Stimulated activated naive CD4-positive, alpha-beta T cell (primary cell): ENCODE data around the gene UMAD1.
"Not testable (repeated sequence)": the region's sequence is repeated elsewhere in the genome, so short reads cannot be mapped to it uniquely, and the experiment has no call there.

Experiments used
- DNase-seq, 6 experiments: peaks; one replicate each; lab custom pipeline; 2025; lab: John Stamatoyannopoulos, UW

UMAD1 gene

GRCh38 chr7:7652798-7653540 lies 12.4 kb downstream of the UMAD1 start:
- no peak for DNase-seq

- no peak for DNase-seq
These were observed 13.1 kb downstream of the UMAD1 start for GRCh38 chr7:7653593-7654187.

- DNase-seq: no peak
These were observed 14.6 kb downstream of the UMAD1 start for GRCh38 chr7:7654964-7655715.

- not testable (repeated sequence) for DNase-seq
These were observed 15.9 kb downstream of the UMAD1 start for GRCh38 chr7:7656459-7656858.

- no peak for DNase-seq
These were observed 22.0 kb downstream of the UMAD1 start for GRCh38 chr7:7662527-7662926.

GRCh38 chr7:7664291-7664690 lies 23.7 kb downstream of the UMAD1 start:
- DNase-seq: no peak

- no peak for DNase-seq
These were observed 24.5 kb downstream of the UMAD1 start for GRCh38 chr7:7665031-7665430.

GRCh38 chr7:7667187-7667586 lies 26.6 kb downstream of the UMAD1 start:
- no peak for DNase-seq

GRCh38 chr7:7668706-7669105 lies 28.2 kb downstream of the UMAD1 start:
- no peak for DNase-seq

GRCh38 chr7:7670490-7670889 lies 29.9 kb downstream of the UMAD1 start:
- DNase-seq: no peak

GRCh38 chr7:7671361-7671760 lies 30.8 kb downstream of the UMAD1 start:
- DNase-seq: no peak

GRCh38 chr7:7672545-7673239 lies 32.1 kb downstream of the UMAD1 start:
- DNase-seq: peak in 1 of 6 experiments; percentile 6

GRCh38 chr7:7673240-7673550 lies 32.6 kb downstream of the UMAD1 start:
- no peak for DNase-seq

- DNase-seq: no peak
These were observed 35.1 kb downstream of the UMAD1 start for GRCh38 chr7:7675686-7676085.

- DNase-seq: not testable (repeated sequence)
These were observed 39.1 kb downstream of the UMAD1 start for GRCh38 chr7:7679640-7680039.

GRCh38 chr7:7681191-7681935 lies 40.8 kb downstream of the UMAD1 start:
- peak in 3 of 6 experiments; percentile 25 to 60 (median 53) for DNase-seq

- DNase-seq: no peak
These were observed 41.4 kb downstream of the UMAD1 start for GRCh38 chr7:7681936-7682329.

- DNase-seq: no peak
These were observed 42.3 kb downstream of the UMAD1 start for GRCh38 chr7:7682861-7683260.

- no peak for DNase-seq
These were observed 46.4 kb downstream of the UMAD1 start for GRCh38 chr7:7686811-7687508.

- no peak for DNase-seq
These were observed 47.2 kb downstream of the UMAD1 start for GRCh38 chr7:7687800-7688199.

GRCh38 chr7:7688310-7688709 lies 47.8 kb downstream of the UMAD1 start:
- no peak for DNase-seq
